NCI-H2029 (cell line): ENCODE data around the gene ADAMTS2.

Source experiments
- DNase-seq: peaks from one replicate; lab custom pipeline; 2025; lab: John Stamatoyannopoulos, UW

The ADAMTS2 gene

GRCh38 chr5:179343719-179344430 is 1.4 kb downstream of the ADAMTS2 start:
- DNase-seq = no peak

GRCh38 chr5:179343021-179343718 is 2.1 kb downstream of the ADAMTS2 start:
- DNase-seq = no peak

- DNase-seq = no peak
Measured at GRCh38 chr5:179342577-179342976, 2.7 kb downstream of the ADAMTS2 start.

GRCh38 chr5:179340465-179340864 is 4.8 kb downstream of the ADAMTS2 start:
- no peak for DNase-seq

GRCh38 chr5:179339996-179340395 is 5.3 kb downstream of the ADAMTS2 start:
- no peak for DNase-seq

- no peak for DNase-seq
Measured at GRCh38 chr5:179339081-179339480, 6.2 kb downstream of the ADAMTS2 start.

- DNase-seq = no peak
Measured at GRCh38 chr5:179337796-179338676, 7.2 kb downstream of the ADAMTS2 start.

- DNase-seq = no peak
Measured at GRCh38 chr5:179336871-179337795, 8.1 kb downstream of the ADAMTS2 start.

- no peak for DNase-seq
Measured at GRCh38 chr5:179336126-179336870, 9.0 kb downstream of the ADAMTS2 start.

- DNase-seq = no peak
Measured at GRCh38 chr5:179333796-179334761, 11.2 kb downstream of the ADAMTS2 start.

GRCh38 chr5:179332741-179333290 is 12.4 kb downstream of the ADAMTS2 start:
- DNase-seq = no peak

GRCh38 chr5:179331591-179332375 is 13.5 kb downstream of the ADAMTS2 start:
- no peak for DNase-seq

GRCh38 chr5:179330186-179330900 is 14.9 kb downstream of the ADAMTS2 start:
- no peak for DNase-seq

GRCh38 chr5:179328291-179328690 is 17.0 kb downstream of the ADAMTS2 start:
- DNase-seq = no peak

- no peak for DNase-seq
Measured at GRCh38 chr5:179327021-179327735, 18.1 kb downstream of the ADAMTS2 start.

- DNase-seq = no peak
Measured at GRCh38 chr5:179326122-179326927, 18.9 kb downstream of the ADAMTS2 start.
